ENCODE results near the gene TBC1D5.

GRCh38 chr3:17562845-17563244, 179.6 kb downstream of the TBC1D5 start:
- no peak for TF ChIP-seq CTCF (IDR thresholded peaks at IDR 0.05)
- TF ChIP-seq POLR2AphosphoS5 (IDR thresholded peaks at IDR 0.05; ENCODE audit: low read depth, low read length): no peak
- no peak for TF ChIP-seq REST (IDR thresholded peaks at IDR 0.05; ENCODE audit: insufficient read depth in 1 of 2, low read depth in 2 of 2, low read length in 1 of 2)
- TF ChIP-seq TCF7L2 (IDR thresholded peaks at IDR 0.05; ENCODE audit: low read depth, low read length): no peak

All from Panc1 (cell line).